ENCODE data around the gene LDLR.
A peak's percentile ranks its signal among the peaks of the same experiment; 100 is the strongest.
"Not testable (repeated sequence)": the region's sequence is repeated elsewhere in the genome, so short reads cannot be mapped to it uniquely, and the experiment has no call there.

The LDLR gene

DNA sequence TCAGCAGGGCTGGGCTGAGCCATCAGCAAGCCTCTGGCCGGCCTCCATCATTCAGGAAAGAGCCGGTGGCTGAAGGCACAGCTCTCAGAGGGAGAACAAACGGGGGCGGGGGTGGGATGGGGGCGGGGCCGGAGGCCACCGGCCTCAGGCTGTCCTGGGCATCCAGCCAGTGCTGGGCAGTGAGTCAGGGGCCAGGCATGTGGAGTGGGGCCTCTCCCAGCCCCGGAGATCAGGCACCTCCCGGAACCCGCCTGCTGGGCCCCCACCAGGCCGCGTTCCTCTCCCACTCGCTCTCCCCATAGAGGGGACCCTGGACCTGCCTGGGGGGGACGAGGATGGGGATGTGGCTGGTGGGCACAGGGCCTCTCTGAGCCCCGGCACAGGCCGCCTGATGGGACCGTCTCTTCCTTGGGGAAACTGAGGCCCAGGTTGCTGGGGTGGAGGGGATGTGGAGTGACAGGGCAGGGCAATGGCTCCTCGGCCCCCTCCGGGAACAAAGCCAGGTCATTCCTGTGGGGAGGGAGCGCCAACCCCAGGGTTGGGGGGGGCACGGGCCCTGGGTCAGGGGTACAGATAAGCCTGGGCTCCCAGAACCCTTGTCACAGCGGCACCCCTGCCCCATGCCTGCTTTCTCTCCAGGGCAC is 53.4 kb downstream of the LDLR start:
- no peak for DNase-seq

DNA sequence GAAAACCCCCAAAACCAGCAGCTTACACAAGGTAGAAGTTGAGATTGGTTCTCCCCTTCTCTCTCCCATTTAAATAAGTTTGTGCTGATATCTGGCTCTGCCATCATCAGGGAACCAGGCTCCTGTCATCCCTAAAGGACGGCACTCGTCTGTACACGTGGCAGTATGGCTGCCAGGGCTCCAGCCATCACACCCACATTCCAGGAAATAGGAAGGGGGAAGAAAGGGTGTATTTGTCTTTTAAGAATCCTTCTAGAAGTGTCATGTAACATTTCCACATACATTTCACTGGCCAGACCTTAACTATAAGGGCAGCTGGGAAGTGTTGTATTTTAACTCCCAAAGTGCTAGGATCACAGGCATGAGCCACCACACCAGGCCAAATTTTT is 56.3 kb downstream of the LDLR start:
- DNase-seq = no peak

DNA sequence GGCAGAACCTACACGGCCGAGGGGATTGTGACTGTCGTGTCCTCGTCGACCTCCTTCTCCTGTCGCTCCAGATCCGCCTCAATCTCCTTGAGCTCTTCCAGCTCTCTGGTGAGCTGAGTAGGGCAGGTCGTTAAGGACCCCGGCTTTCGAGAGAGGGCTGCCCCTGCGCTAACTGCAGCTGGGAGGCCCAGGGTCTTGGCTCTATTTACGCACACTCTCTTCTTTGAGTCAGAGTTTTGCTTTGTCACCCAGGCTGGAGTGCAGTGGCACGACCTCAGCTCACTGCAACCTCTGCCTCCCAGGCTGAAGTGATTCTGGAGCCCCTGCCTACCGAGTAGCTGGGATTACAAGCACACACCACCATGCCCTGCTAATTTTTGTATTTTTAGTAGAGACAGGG is 58.7 kb downstream of the LDLR start:
- DNase-seq = no peak

DNA sequence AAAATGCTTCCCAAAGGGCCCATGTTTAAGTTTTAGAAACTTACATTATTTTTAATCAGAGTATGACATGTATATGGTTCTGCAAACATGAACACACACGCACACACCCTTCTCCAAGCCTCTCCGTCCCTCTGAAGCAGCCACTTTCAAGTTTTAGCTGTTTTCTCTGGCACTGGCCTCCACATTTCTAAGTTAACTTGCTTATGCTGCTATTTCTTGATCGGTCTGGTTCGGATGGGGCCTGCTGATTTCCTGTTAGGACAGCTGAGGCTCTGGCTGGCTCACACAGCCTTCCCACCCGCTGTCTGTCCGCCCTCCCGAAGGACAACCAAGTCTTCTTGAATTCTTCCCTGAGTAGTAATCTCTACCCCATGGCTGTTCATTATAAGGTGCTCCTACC is 61.9 kb downstream of the LDLR start:
- DNase-seq = no peak

DNA sequence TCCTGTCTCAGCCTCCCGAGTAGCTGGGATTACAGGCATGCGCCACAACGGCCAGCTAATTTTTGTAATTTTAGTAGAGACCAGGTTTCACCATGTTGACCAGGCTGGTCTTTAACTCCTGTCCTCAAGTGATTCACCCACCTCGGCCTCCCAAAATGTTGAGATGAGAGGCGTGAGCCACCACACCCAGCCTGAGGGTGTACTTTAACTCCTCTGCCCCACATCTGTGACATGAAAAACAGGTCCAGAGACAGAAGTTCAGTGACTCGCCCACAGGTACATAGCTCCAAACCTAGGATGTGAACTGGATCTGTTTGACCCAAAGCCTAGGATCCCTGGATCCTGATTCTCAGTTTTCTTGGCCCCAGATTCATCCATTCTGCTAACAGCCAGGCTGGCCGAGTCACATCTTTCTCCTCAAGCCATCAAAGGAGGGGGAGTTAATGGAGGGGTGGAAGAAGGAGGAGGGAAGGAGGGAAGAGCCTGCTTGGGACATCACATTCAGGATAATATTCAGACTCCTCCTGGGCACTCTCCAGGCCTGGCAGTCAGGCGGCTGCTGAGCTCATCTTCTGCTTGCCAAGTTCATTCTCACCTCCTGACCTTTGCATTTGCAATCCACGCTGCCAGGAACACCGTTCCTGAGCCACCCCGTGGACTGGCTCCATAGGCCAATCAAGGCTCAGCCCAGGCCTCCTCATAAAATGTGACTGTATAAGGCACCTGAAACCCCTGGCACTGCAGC is 63.2 kb downstream of the LDLR start:
- DNase-seq = no peak

DNA sequence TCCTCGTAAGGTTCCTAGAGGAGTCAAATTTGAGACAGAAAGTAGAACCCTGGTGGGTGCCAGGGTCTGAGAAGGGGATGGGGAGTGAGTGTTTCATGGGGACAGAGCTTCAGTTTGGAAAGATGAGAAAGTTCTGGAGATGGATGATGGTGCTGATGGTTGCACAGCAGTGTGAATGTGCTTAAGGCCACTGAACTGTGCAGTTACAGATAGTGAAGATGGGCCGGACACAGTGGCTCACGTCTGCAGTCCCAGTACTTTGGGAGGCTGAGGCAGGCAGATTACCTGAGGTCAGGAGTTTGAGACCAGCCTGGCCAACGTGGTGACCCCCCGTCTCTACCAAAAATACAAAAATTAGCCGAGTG is 65.4 kb downstream of the LDLR start:
- no peak for DNase-seq

DNA sequence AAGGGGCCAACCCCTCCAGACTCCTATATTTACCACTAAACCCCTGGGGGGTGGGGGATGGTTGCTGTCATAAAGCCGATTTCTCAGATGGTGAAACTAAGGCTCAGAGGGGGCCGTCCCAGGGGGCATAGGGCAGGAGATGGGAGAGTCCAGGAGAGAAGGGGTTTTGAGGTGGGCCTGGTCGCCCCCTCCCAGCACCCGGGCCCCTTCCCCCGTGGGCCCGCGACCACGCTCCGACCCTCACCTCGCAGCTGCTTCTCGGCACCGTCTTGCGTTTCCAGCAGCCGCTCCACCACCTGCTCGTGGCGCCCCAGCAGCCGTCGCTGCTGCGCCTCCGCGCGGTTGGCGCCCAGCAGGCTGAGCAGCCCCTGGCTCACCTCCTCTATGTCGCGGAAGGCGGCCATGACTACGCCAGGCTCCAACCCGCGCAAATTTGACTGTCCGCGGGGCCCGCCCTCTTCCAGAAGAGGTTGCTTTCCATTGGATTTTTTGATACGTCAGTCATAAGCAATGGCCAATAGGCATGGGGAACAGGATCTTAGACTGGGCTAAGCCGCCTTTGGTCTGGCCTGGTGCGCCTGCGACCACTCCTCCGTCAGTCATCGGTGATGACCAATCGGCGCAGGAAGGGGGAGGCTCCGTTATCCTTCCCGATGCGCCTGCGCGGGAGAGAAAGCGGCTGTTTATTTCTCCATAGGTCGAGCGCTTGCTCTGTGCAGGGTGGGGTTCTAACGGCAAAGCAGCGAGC is 66.3 kb downstream of the LDLR start, which contains the start of gene SPC24:
SPC24 (minus strand) TSS at position 410 of the 748 bp plus-strand sequence; CDS start at position 404, 6 bp downstream.
- peak; percentile 99 for DNase-seq

DNA sequence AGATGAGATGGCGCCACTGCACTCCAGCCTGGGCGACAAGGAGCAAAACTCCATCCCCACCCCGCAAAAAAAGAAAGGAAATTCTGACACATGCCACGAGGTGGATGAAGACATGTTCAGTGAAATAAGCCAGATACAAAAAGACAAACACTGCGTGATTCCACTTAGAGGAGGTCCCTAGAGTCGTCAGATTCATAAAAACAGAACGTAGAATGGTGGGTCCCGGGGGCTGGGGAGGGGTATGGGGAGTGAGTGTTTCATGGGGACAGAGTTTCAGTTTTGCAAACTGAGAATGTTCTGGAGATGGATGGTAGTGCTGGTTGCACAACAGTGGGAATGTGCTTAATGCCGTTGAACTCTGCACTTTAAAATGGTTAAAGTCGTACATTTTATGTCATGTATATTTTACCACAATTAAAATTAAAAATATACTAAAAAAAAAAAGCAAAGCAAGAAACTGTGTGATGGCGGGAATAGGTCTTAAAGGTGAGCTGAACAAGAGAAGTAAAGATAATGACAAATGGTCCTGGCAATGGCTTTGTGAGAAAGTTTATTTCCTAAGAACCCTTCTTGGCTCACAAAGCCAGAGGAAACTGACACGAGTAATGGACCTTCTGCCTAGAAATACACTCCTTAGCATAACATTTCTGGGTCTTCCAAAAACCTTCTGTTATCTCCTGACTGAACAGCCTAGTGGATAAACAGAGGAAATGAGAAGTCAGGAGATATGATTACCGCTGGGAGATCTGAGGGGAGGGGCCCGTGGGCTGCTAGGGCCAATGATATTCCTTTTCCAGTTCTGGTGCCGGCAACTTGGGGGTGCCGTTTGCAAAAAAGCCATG is 70.6 kb downstream of the LDLR start:
- DNase-seq = peak; percentile 17

DNA sequence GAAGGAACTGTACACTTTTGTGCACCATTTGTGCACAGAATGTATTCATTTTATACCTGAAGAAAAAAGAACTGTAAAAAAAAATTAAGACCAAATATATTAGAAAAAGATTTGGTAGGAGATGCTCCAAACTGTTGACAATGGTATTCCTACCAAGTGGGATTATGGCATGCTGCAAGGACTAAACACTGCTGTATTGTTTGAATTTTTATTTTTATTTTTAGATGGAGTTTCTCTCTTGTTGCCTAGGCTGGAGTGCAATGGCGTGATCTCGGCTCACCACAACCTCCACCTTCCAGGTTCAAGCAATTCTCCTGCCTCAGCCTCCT is 71.1 kb downstream of the LDLR start:
- not testable (repeated sequence) for DNase-seq

DNA sequence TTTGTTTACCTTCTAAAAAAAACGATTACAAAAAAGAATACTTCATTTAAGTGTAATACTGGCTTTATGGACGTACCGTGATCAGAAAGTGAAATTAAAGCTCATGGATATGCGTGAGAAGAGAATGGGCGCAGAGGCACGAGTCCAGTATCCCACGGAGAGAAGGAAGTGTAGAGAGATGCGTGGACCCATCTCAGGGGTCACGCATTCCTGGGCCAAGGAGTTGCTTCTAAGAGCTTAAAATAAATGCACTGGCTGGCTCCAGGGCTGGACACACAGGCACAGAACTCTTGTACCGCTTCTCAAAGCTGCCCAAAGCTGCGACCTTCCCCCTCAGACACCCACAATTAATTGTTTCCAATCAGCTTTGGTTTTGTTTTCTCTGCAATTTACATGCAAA is 75.0 kb downstream of the LDLR start:
- DNase-seq = no peak

DNA sequence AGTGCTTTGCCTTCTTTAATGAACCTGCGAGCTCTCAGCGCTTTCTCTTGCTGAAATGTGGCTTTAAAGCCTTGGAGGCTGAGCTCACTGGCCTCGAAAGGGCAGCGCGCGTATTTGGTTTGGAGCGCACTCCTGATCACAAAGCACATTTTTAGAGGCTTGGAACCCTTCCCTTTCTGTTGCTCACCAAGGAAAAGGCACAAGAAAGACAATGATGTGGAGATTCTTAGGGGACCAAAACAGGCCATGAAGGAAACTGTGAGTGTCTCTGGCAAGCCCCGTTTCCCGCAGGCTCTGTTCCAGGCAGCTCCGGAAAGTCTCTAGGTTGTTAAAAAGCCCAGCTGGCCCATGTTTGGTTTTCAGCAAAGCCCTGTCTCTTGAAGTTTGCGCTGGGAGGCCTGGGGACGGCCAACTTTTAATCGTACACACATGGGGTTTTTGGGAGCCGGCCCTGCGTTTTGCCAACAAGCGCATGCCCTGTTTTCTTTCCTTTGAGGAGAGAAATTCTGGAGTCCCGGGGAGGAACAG is 75.7 kb downstream of the LDLR start:
- DNase-seq = no peak

DNA sequence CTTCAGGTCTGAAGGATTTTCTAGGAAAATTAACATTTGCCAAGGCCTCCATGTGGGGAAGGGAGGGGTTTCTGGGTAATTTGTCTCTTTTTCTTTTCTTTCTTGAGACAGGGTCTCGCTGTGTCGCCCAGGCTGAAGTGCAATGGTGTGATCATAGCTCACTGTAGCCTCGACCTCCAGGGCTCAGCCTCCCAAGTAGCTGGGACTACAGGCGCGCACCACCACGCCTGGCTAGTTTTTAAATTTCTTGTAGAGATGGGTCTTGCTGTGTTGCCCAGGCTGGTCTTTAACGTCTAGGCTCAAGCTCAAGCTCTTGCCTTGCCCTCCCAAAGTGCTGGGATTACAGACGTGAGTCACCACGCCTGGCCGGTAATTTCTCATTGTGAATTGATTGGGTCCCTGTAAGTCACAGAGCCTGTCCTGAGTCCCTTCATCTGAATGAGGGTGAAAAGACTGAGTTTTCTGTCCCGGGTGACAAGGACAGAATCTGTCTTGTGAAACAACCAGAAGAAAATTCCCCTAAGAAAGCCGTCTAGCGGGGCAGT is 76.3 kb downstream of the LDLR start:
- no peak for DNase-seq

DNA sequence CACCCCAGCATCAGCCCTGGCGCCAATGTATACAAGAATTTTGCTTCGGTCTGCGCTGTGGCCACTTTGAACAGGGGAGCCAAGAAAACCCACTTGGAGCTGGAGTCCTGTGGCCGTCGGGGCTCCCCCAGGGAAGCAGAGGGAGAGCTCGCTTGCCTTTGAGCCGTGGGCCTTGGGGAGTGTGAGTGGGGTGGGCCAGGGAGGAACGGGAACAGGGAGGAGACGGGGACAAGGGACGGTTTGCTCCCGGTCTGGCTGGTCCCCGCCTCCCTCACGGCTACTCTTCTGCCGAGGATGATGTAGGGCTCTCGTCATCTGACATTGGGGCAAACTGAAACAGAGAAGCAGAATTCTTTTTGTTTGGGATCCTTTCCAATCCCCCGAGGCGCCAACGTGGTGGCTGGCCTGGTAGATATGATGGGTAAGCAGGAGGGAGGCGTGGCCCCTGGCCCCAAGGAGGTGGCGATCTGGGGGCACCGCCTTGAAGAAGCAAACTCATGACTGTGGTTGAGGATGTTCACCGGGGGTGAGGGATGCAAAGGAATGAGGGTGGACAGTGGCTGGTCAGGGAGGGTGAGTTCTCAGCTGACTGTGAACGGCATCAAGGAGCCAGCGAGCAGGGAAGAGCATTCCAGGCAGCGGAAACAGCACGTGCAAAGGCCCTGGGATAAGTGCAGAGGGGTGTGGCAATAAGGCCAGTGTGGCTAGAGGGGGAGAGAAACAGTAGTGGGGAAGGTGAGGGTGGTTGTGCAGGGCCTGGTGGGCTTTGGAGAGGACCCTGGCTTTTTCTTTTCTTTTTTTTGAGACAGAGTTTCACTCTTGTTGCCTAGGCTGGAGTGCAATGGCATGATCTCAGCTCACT is 77.2 kb downstream of the LDLR start:
- DNase-seq = no peak

DNA sequence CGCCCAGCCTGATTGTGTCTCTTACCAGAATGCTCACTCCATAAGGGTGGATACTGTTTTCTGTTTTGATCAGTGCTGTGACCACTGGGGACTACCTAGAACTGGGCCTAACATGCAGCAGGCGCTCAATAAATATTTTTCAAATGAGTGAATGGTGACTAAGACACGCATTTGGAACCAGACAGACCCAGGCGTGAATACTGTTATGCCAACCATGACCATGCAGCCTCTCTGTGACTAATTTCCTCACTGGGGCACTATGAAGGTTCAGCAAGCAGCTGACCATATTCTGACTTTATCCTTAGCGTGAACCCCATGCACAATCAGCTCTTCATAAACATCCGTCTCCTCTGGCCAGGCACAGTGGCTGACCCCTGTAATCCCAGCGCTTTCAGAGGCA is 79.3 kb downstream of the LDLR start:
- no peak for DNase-seq

DNA sequence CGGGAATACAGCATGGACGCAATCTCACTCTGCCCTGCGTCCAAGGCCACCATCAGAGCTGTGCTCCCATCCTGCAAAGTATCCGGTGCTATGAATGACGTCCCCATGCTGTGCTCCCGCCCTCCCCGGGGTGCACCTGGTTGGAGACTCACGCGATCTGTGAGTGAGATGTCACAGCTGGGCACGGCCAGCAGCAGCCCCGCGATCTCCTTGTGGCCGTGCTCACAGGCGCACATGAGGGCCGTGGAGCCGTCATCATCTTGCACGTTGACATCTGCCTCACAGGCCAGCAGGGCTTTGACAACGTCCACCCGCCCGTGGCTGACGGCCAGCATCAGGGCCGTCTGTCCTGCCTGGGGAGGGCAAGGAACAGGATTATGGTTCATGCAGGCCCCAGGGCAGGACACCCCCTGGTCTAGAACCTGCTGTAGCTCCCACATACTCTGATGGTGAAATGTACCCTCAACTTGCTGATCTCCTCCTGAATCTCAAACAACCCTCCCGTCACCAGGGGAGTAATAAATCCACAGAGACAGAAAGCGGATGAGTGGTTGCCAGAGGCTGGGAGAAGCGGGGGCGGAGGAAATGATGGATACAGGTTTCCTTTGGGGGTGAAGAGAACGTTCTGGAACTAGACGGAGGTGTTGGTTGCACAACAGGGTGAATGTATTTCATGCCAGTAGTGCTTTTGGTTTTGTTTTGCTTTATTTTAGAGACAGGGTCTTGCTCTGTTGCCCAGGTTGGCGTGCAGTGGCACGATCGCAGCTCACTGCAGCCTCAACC is 80.8 kb downstream of the LDLR start:
- DNase-seq = no peak

DNA sequence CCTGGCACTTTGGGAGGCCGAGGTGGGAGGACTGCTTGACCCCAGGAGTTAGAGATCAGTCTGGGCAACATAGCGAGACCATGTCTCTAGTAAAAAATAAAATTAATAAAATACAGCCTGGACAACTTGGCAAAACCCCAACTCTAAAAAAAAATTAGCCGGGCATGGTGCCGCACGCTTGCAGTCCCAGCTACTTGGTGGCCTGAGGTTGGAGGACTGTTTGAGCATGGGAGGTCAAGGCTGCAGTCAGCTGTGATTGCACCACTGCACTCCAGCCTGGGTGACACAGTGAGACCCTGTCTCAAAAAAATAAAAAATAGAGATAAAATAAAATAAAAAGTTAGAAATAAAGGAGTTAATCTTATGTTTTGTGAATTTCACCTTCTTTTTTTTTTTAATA is 81.9 kb downstream of the LDLR start:
- DNase-seq = no peak

DNA sequence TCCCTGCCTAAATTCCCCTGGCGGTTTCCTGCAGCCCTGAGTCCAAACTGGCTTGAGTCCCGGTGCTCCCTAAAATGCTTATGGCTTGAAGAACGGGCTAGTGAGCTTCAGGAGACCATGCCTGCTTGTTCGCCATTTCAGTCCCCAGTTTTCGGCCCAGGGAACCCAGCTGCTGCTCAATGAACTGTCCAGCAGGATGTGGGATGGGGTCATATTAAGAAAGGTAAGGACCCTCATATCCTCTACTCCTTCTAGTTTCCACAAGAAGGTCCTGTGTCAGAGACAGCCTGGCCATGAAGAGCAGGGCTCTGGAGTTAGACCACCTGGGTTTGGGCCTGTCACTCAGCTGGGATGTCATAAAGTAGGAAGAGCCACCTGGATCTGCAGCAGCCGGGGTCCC is 83.3 kb downstream of the LDLR start:
- DNase-seq = no peak

DNA sequence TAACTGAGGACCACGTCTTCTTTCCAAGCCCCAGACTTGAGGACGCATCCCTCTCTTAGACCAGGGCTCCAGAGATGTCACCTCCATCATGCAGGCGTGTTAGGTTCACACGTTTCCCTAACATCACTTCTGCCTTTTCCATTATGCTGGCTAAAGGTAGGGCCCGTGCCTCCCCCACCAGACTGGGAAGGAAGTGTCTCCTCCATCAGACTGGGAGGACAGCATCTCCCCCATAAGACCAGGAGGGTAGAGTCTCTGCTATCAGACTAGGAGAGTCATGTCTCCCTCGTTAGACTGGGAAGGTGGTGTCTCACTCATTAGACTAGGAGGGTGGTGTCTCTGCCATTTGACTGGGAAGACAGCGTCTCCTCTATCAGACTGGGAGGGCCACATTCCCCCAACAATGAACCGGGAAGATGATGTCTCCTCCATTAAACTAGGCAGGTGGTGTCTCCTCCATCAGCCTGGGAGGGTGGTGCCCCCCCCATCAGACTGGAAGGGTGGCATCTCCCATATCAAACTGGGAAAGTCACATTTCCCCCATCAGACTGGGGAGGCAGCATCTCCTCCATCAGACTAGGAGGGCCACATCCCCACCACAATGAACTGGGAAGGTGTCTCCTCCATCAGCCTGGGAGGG is 84.4 kb downstream of the LDLR start:
- no peak for DNase-seq

DNA sequence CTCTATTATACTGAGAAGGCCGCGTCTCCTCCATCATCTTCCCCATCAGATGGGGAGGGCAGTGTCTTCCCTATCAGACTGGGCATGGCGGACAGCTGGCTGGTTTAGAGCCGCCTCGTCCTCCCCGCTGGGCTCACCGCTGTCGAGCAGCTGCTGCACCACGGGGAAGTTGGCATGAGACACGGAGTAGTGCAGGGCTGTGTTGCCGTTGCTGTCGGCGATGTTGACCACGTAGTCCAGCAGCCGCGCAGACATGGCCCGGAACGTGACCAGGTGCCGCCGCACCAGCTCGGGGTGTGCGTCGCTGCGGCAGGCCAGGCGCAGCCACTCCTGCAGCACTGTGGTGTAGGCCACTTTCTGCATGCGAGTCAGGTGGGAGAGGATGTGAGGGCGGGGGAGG is 85.1 kb downstream of the LDLR start:
- DNase-seq = peak; percentile 73

DNA sequence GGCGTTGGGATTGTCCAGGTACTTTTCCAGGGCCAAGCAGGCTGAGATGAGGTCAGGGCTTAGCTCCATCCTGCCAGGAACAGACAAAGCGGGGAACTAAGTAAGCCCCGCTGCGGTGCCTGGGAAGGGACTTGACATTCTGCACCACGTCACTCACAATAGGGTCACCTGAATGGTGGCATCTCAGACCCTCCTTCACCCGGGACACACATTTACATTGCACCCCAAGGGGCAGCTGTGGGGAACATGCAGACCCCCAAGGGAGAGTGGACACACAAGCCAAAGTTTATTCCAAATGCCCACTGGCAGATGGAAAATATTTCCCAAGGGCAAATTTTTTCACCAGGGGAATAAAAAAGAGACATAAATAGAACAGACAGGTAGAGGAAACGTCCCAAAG is 86.7 kb downstream of the LDLR start:
- no peak for DNase-seq
